Common myeloid progenitor, CD34-positive (primary cell): Measurements from ENCODE around the gene CNTNAP5.

Experiments
- CTCF ChIA-PET: fragments of 350-600 bp; sonication (Branson Sonifier 250); formaldehyde crosslinking; loops from one replicate; lab custom pipeline; 2021; ENCODE audit warnings: antibody characterized with exemption; lab: Charles Lee
- POLR2A ChIA-PET: fragments of 350-600 bp; sonication (Branson Sonifier 250); formaldehyde crosslinking; loops from one replicate; lab custom pipeline; 2021; ENCODE audit warnings: antibody characterized with exemption; lab: Charles Lee
- DNase-seq, 3 donors: peaks; one replicate each; pipeline versions ENCODE4 v3.0.0 to v3.0.0-alpha.2; 2013
- H3K27ac ChIP-seq, 2 experiments: 1 replicate in 1 of 2; 2 replicates in 1 of 2; pipeline ENCODE4 v1.7.0; 2013; ENCODE audit warnings: inconsistent platforms in 2 of 2, low read length in 2 of 2, mild to moderate bottlenecking in 2 of 2, low read depth in 1 of 2, moderate library complexity in 1 of 2; ENCODE audit not compliant: severe bottlenecking in 2 of 2, insufficient read depth in 1 of 2, poor library complexity in 1 of 2
- H3K27me3 ChIP-seq, 5 experiments: replicated peaks in 2 of 5; 1 replicate in 3 of 5; 2 replicates in 2 of 5; pipeline versions ENCODE4 v1.6.1 to v1.7.0; 2013; ENCODE audit warnings: low read length in 4 of 5, mild to moderate bottlenecking in 2 of 5, moderate library complexity in 2 of 5, inconsistent platforms in 1 of 5; ENCODE audit not compliant: insufficient read depth in 5 of 5, control insufficient read depth in 4 of 5
- H3K36me3 ChIP-seq, 4 experiments: 1 replicate in 2 of 4; 2 replicates in 2 of 4; pipeline versions ENCODE4 v1.6.1 to v1.7.0; 2013; ENCODE audit warnings: low read length in 3 of 4, control low read depth in 1 of 4, mild to moderate bottlenecking in 1 of 4; ENCODE audit not compliant: control insufficient read depth in 4 of 4, insufficient read depth in 4 of 4
- H3K4me1 ChIP-seq, 4 experiments: 1 replicate in 3 of 4; 2 replicates in 1 of 4; pipeline versions ENCODE4 v1.6.1 to v1.7.1; 2013; ENCODE audit warnings: low read length in 3 of 4, mild to moderate bottlenecking in 3 of 4, control low read depth in 1 of 4, inconsistent platforms in 1 of 4, moderate library complexity in 1 of 4; ENCODE audit not compliant: control insufficient read depth in 4 of 4, insufficient read depth in 4 of 4; ENCODE audit errors: control extremely low read depth in 1 of 4
- H3K4me3 ChIP-seq, 7 experiments: 1 replicate in 4 of 7; 2 replicates in 3 of 7; pipeline versions ENCODE4 v1.5.1 to v1.7.0; 2013; ENCODE audit warnings: mild to moderate bottlenecking in 7 of 7, low read length in 6 of 7, moderate library complexity in 6 of 7, inconsistent platforms in 2 of 7, low read depth in 2 of 7, control low read depth in 1 of 7; ENCODE audit not compliant: insufficient read depth in 4 of 7, control insufficient read depth in 1 of 7; ENCODE audit errors: extremely low read depth in 1 of 7
- H3K9me3 ChIP-seq, 5 experiments: 1 replicate in 4 of 5; 2 replicates in 1 of 5; pipeline versions ENCODE4 v1.6.1 to v1.7.1; 2013; ENCODE audit warnings: low read length in 4 of 5, mild to moderate bottlenecking in 2 of 5, inconsistent platforms in 1 of 5, low read depth in 1 of 5, moderate library complexity in 1 of 5; ENCODE audit not compliant: control insufficient read depth in 4 of 5, insufficient read depth in 2 of 5; ENCODE audit errors: control extremely low read depth in 1 of 5
- WGBS: methylation state at CpG from one replicate; pipeline ENCODE4 v1.1.5; 2013; ENCODE audit not compliant: insufficient coverage; 5-methylcytosine and 5-hydroxymethylcytosine counted together

CNTNAP5 gene

GRCh38 chr2:124693156-124693555 is 668.1 kb downstream of the CNTNAP5 start:
- 89% methylated on average over 1 of the region's 1 CpG for WGBS
- POLR2A ChIA-PET = no interaction called here
- Histone ChIP-seq H3K27ac (no peak overlapping the region), H3K36me3 (no peaks in the 10 kb centered on the region), H3K4me3 (no peak overlapping the region), H3K9me3 (peaks cover 0 to 5% (median 0%) of the 10 kb centered on the region in 5 experiments), H3K27me3 (no peaks in the 10 kb centered on the region), H3K4me1 (no peaks in the 10 kb centered on the region)
- CTCF ChIA-PET = interaction anchor here (2.3 kb wide), 1 partner anchor 11 kb away, joined by 7 read pairs; no protein-coding TSS in a partner anchor
- no peak for DNase-seq

- ChIA-PET POLR2A (no interaction called here), CTCF (no interaction called here)
- Histone ChIP-seq H3K9me3 (no peaks in the 10 kb centered on the region), H3K4me3 (no peak overlapping the region), H3K27ac (no peak overlapping the region), H3K27me3 (no peaks in the 10 kb centered on the region), H3K4me1 (no peaks in the 10 kb centered on the region), H3K36me3 (no peaks in the 10 kb centered on the region)
- WGBS = no CpG with 5 or more reads among the region's 4 CpGs
- no peak for DNase-seq
Observed at GRCh38 chr2:124698979-124699565, 674.0 kb downstream of the CNTNAP5 start.

GRCh38 chr2:124702777-124703176 is 677.7 kb downstream of the CNTNAP5 start:
- Histone ChIP-seq H3K27ac (no peak overlapping the region), H3K36me3 (no peaks in the 10 kb centered on the region), H3K4me1 (no peaks in the 10 kb centered on the region), H3K27me3 (no peaks in the 10 kb centered on the region), H3K4me3 (no peak overlapping the region), H3K9me3 (no peaks in the 10 kb centered on the region)
- DNase-seq = no peak
- ChIA-PET POLR2A (no interaction called here), CTCF (no interaction called here)

GRCh38 chr2:124704071-124704925 is 679.2 kb downstream of the CNTNAP5 start:
- H3K27ac ChIP-seq = no peak overlapping the region
- 100% methylated on average over 2 of the region's 5 CpGs for WGBS
- no peak overlapping the region for H3K4me3 ChIP-seq
- no peaks in the 10 kb centered on the region for H3K27me3 ChIP-seq
- ChIA-PET POLR2A (no interaction called here), CTCF (interaction anchor here (1.4 kb wide), 1 partner anchor 11 kb away, joined by 7 read pairs; no protein-coding TSS in a partner anchor)
- no peaks in the 10 kb centered on the region for H3K36me3 ChIP-seq
- H3K9me3 ChIP-seq = no peaks in the 10 kb centered on the region
- no peak for DNase-seq
- no peaks in the 10 kb centered on the region for H3K4me1 ChIP-seq

GRCh38 chr2:124708661-124709060 is 683.6 kb downstream of the CNTNAP5 start:
- H3K4me3 ChIP-seq = no peak overlapping the region
- H3K4me1 ChIP-seq = no peaks in the 10 kb centered on the region
- H3K36me3 ChIP-seq = no peaks in the 10 kb centered on the region
- ChIA-PET CTCF (no interaction called here), POLR2A (no interaction called here)
- H3K27ac ChIP-seq = no peak overlapping the region
- no peaks in the 10 kb centered on the region for H3K9me3 ChIP-seq
- H3K27me3 ChIP-seq = no peaks in the 10 kb centered on the region
- DNase-seq = no peak
- 97% methylated on average over 3 of the region's 3 CpGs for WGBS

GRCh38 chr2:124713969-124714368 is 688.9 kb downstream of the CNTNAP5 start:
- WGBS = no CpG with 5 or more reads among the region's 2 CpGs
- no peak overlapping the region for H3K4me3 ChIP-seq
- no peaks in the 10 kb centered on the region for H3K36me3 ChIP-seq
- ChIA-PET POLR2A (no interaction called here), CTCF (no interaction called here)
- no peaks in the 10 kb centered on the region for H3K9me3 ChIP-seq
- DNase-seq = no peak
- H3K27ac ChIP-seq = no peak overlapping the region
- no peaks in the 10 kb centered on the region for H3K4me1 ChIP-seq
- H3K27me3 ChIP-seq = no peaks in the 10 kb centered on the region

- no peaks in the 10 kb centered on the region for H3K36me3 ChIP-seq
- POLR2A ChIA-PET = no interaction called here
- CTCF ChIA-PET = no interaction called here
- H3K27me3 ChIP-seq = no peaks in the 10 kb centered on the region
- no peak overlapping the region for H3K4me3 ChIP-seq
- no peaks in the 10 kb centered on the region for H3K4me1 ChIP-seq
- no peak overlapping the region for H3K27ac ChIP-seq
- H3K9me3 ChIP-seq = no peaks in the 10 kb centered on the region
- no peak for DNase-seq
Observed at GRCh38 chr2:124725187-124725586, 700.1 kb downstream of the CNTNAP5 start.
